ENCODE results near the gene ZNF333. TPM values are rescaled to one million over a fixed set of nuclear protein-coding genes. Genes with fewer than 3 reads are reported as not detected.

The ZNF333 gene
- total RNA-seq, 1 donor from 2014 or later = 33.6 TPM

GRCh38 chr19:14715841-14716240 lies 26.0 kb downstream of the ZNF333 start:
- H3K9me3 Mint-ChIP-seq = peaks cover 78% of the 10 kb centered on the region
- no peak overlapping the region for H3K4me3 Mint-ChIP-seq
- H3K27ac Mint-ChIP-seq = no peak overlapping the region
- TF ChIP-seq CTCF (IDR thresholded peaks at IDR 0.05; ENCODE audit: unreplicated experiment) = no peak
- peaks cover 93% of the 10 kb centered on the region for H3K36me3 Mint-ChIP-seq
- H3K4me1 Mint-ChIP-seq = no peaks in the 10 kb centered on the region
- DNase-seq (ENCODE audit: low spot score in 2 of 2, unreplicated experiment in 2 of 2) = no peak
- H3K27me3 Mint-ChIP-seq (ENCODE audit: low read depth) = no peaks in the 10 kb centered on the region

- H3K9me3 Mint-ChIP-seq = peaks cover 80% of the 10 kb centered on the region
- peaks cover 93% of the 10 kb centered on the region for H3K36me3 Mint-ChIP-seq
- no peak overlapping the region for H3K27ac Mint-ChIP-seq
- no peaks in the 10 kb centered on the region for H3K4me1 Mint-ChIP-seq
- no peak for DNase-seq (ENCODE audit: low spot score in 2 of 2, unreplicated experiment in 2 of 2)
- H3K4me3 Mint-ChIP-seq = no peak overlapping the region
- no peak for TF ChIP-seq CTCF (IDR thresholded peaks at IDR 0.05; ENCODE audit: unreplicated experiment)
- no peaks in the 10 kb centered on the region for H3K27me3 Mint-ChIP-seq (ENCODE audit: low read depth)
These were observed 28.8 kb downstream of the ZNF333 start for GRCh38 chr19:14718522-14719116.

- H3K4me1 Mint-ChIP-seq = no peaks in the 10 kb centered on the region
- TF ChIP-seq CTCF (IDR thresholded peaks at IDR 0.05; ENCODE audit: unreplicated experiment) = no peak
- DNase-seq (ENCODE audit: low spot score in 2 of 2, unreplicated experiment in 2 of 2) = no peak
- H3K36me3 Mint-ChIP-seq = peaks cover 91% of the 10 kb centered on the region
- H3K27ac Mint-ChIP-seq = no peak overlapping the region
- peaks cover 79% of the 10 kb centered on the region for H3K9me3 Mint-ChIP-seq
- H3K4me3 Mint-ChIP-seq = no peak overlapping the region
- H3K27me3 Mint-ChIP-seq (ENCODE audit: low read depth) = no peaks in the 10 kb centered on the region
These were observed 29.3 kb downstream of the ZNF333 start for GRCh38 chr19:14719162-14719561.

- Mint-ChIP-seq H3K27ac (no peak overlapping the region), H3K4me1 (no peaks in the 10 kb centered on the region), H3K4me3 (no peak overlapping the region), H3K36me3 (peaks cover 73% of the 10 kb centered on the region), H3K9me3 (peaks cover 75% of the 10 kb centered on the region), H3K27me3 (ENCODE audit: low read depth) (no peaks in the 10 kb centered on the region)
- no peak for DNase-seq (ENCODE audit: low spot score in 2 of 2, unreplicated experiment in 2 of 2)
- TF ChIP-seq CTCF (IDR thresholded peaks at IDR 0.05; ENCODE audit: unreplicated experiment) = no peak
These were observed 32.3 kb downstream of the ZNF333 start for GRCh38 chr19:14722127-14722526.

GRCh38 chr19:14728595-14728994 lies 38.7 kb downstream of the ZNF333 start:
- no peak overlapping the region for H3K4me3 Mint-ChIP-seq
- DNase-seq (ENCODE audit: low spot score in 2 of 2, unreplicated experiment in 2 of 2) = no peak
- peaks cover 70% of the 10 kb centered on the region for H3K9me3 Mint-ChIP-seq
- H3K4me1 Mint-ChIP-seq = no peaks in the 10 kb centered on the region
- no peak for TF ChIP-seq CTCF (IDR thresholded peaks at IDR 0.05; ENCODE audit: unreplicated experiment)
- H3K27ac Mint-ChIP-seq = no peak overlapping the region
- H3K27me3 Mint-ChIP-seq (ENCODE audit: low read depth) = no peaks in the 10 kb centered on the region
- H3K36me3 Mint-ChIP-seq = peaks cover 15% of the 10 kb centered on the region

- Mint-ChIP-seq H3K9me3 (peaks cover 69% of the 10 kb centered on the region), H3K36me3 (peaks cover 3% of the 10 kb centered on the region), H3K27me3 (ENCODE audit: low read depth) (no peaks in the 10 kb centered on the region), H3K27ac (no peak overlapping the region), H3K4me1 (no peaks in the 10 kb centered on the region), H3K4me3 (no peak overlapping the region)
- no peak for DNase-seq (ENCODE audit: low spot score in 2 of 2, unreplicated experiment in 2 of 2)
- TF ChIP-seq CTCF (IDR thresholded peaks at IDR 0.05; ENCODE audit: unreplicated experiment) = no peak
These were observed 41.4 kb downstream of the ZNF333 start for GRCh38 chr19:14731200-14731599.
